Fibroblast of lung (primary cell): ENCODE results near the gene FAM13A.

ENCODE experiments used
- CTCF ChIP-seq, 2 donors: IDR thresholded peaks in 1 of 2; conservative IDR thresholded peaks in 1 of 2; 1 replicate in 1 of 2; 2 replicates in 1 of 2; pipeline ENCODE4 v1.5.1; 2011 to 2012; ENCODE audit warnings: low read length in 2 of 2, control low read depth in 1 of 2, inconsistent platforms in 1 of 2, low read depth in 1 of 2, mild to moderate bottlenecking in 1 of 2
- EZH2 ChIP-seq: IDR thresholded peaks from 2 replicates; pipeline ENCODE4 v1.5.1; 2012; ENCODE audit warnings: low read length, control low read depth, mild to moderate bottlenecking; ENCODE audit errors: missing control alignments

- TF ChIP-seq CTCF (conservative IDR thresholded peaks at IDR 0.05 in 1 of 2, IDR thresholded peaks at IDR 0.05 in 1 of 2; ENCODE audit: low read depth in 1 of 2, low read length in 2 of 2) (no peak), EZH2 (no peak)
Measured at GRCh38 chr4:88900432-88900831, 156.6 kb downstream of the FAM13A start.
